H1 (cell line): ENCODE data around the gene ARID5B. TPM values are rescaled to one million over a fixed set of nuclear protein-coding genes. Genes with fewer than 3 reads are reported as not detected.

Experiments
- CTCF ChIA-PET: fragments of 300-600 bp; sonication (Branson Sonifier 250); formaldehyde crosslinking; loops from one replicate; lab custom pipeline; 2021; ENCODE audit not compliant: partially characterized antibody; lab: Charles Lee
- POLR2A ChIA-PET: fragments of 300-600 bp; sonication (Branson Sonifier 250); formaldehyde crosslinking; loops from one replicate; lab custom pipeline; 2021; ENCODE audit warnings: inconsistent platforms; ENCODE audit not compliant: partially characterized antibody; lab: Charles Lee
- DNase-seq, 2 experiments: peaks; one replicate each; pipeline versions ENCODE4 v3.0.0 to v3.0.0-alpha.2; 2010 to 2022; ENCODE audit warnings: low spot score in 2 of 2, low read depth in 1 of 2, mixed read lengths in 1 of 2
- FAIRE-seq: peaks from 2 replicates; lab custom pipeline; 2011; peaks lifted over from hg19 to GRCh38; lab: Jason Lieb, UNC
- H2AFZ ChIP-seq: 2 replicates; pipeline ENCODE4 v1.8.1; 2012; ENCODE audit warnings: low read length, inconsistent platforms
- H2AK5ac ChIP-seq: 2 replicates; pipeline ENCODE4 v1.6.1; 2013; ENCODE audit warnings: low read depth, low read length
- H2BK120ac ChIP-seq: replicated peaks from 2 replicates; pipeline ENCODE3; 2013; ENCODE audit warnings: low read depth, low read length, inconsistent platforms
- H2BK12ac ChIP-seq: 2 replicates; pipeline ENCODE4 v1.6.1; 2013; ENCODE audit warnings: low read depth, low read length
- H2BK15ac ChIP-seq: 2 replicates; pipeline ENCODE4 v1.6.1; 2013; ENCODE audit warnings: low read length
- H2BK20ac ChIP-seq: 2 replicates; pipeline ENCODE4 v1.6.1; 2013; ENCODE audit warnings: low read length
- H2BK5ac ChIP-seq: 2 replicates; pipeline ENCODE4 v1.6.1; 2013; ENCODE audit warnings: low read depth, low read length
- H3K14ac ChIP-seq: 2 replicates; pipeline ENCODE4 v1.6.1; 2013; ENCODE audit warnings: inconsistent platforms; ENCODE audit not compliant: insufficient read length
- H3K18ac ChIP-seq: 2 replicates; pipeline ENCODE4 v1.6.1; 2013; ENCODE audit warnings: low read length; ENCODE audit errors: extremely low read depth
- H3K23ac ChIP-seq: 2 replicates; pipeline ENCODE4 v1.6.1; 2013; ENCODE audit warnings: inconsistent platforms; ENCODE audit not compliant: insufficient read length
- H3K23me2 ChIP-seq: 2 replicates; pipeline ENCODE4 v1.6.1; 2013; ENCODE audit warnings: low read depth, low read length
- H3K27ac ChIP-seq: 2 replicates; pipeline ENCODE4 v1.6.1; 2011; ENCODE audit warnings: low read depth, low read length, inconsistent platforms
- H3K27me3 ChIP-seq, 4 experiments: replicated peaks in 1 of 4; 1 replicate in 1 of 4; 2 replicates in 3 of 4; pipeline versions ENCODE4 v1.6.1 to v1.8.1; 2011 to 2013; ENCODE audit warnings: low read length in 3 of 4, mild to moderate bottlenecking in 3 of 4, inconsistent platforms in 2 of 4, mixed read lengths in 2 of 4, moderate library complexity in 1 of 4; ENCODE audit not compliant: control insufficient read depth in 3 of 4, insufficient read depth in 3 of 4; ENCODE audit errors: extremely low read depth in 1 of 4
- H3K36me3 ChIP-seq, 4 experiments: 2 replicates each; pipeline versions ENCODE4 v1.6.1 to v1.8.1; 2011 to 2013; ENCODE audit warnings: mild to moderate bottlenecking in 4 of 4, low read length in 3 of 4, moderate library complexity in 2 of 4, control low read depth in 1 of 4, inconsistent platforms in 1 of 4; ENCODE audit not compliant: insufficient read depth in 4 of 4, control insufficient read depth in 2 of 4
- H3K4ac ChIP-seq: replicated peaks from 2 replicates; pipeline ENCODE3; 2013; ENCODE audit warnings: low read length, low read depth, mixed read lengths, inconsistent platforms; ENCODE audit not compliant: insufficient read length
- H3K4me1 ChIP-seq, 4 experiments: replicated peaks in 1 of 4; 1 replicate in 1 of 4; 2 replicates in 3 of 4; pipeline versions ENCODE4 v1.6.1 to v1.8.1; 2011 to 2013; ENCODE audit warnings: low read length in 3 of 4, inconsistent platforms in 2 of 4, mixed read lengths in 1 of 4; ENCODE audit not compliant: insufficient read depth in 4 of 4, control insufficient read depth in 3 of 4
- H3K4me2 ChIP-seq, 2 experiments: 2 replicates each; pipeline versions ENCODE4 v1.6.1 to v1.8.1; 2011 to 2013; ENCODE audit warnings: low read depth in 2 of 2, low read length in 2 of 2, control low read depth in 1 of 2, inconsistent platforms in 1 of 2, mild to moderate bottlenecking in 1 of 2; ENCODE audit not compliant: insufficient read depth in 1 of 2
- H3K4me3 ChIP-seq, 4 experiments: fragments of 200-600, 300-600 bp in 1 of 4; sonication (generic), shearing (Covaris generic), sonication (Bioruptor Twin) in 1 of 4; 2 replicates each; pipeline versions ENCODE4 v1.5.1 to v1.8.1; 2011 to 2016; ENCODE audit warnings: low read length in 4 of 4, low read depth in 3 of 4, control low read depth in 2 of 4, inconsistent platforms in 2 of 4, mild to moderate bottlenecking in 2 of 4, mixed read lengths in 1 of 4, moderate library complexity in 1 of 4; ENCODE audit not compliant: insufficient read depth in 2 of 4; ENCODE audit errors: extremely low read depth in 1 of 4
- H3K56ac ChIP-seq: replicated peaks from 2 replicates; pipeline ENCODE3; 2013; ENCODE audit warnings: low read depth, mild to moderate bottlenecking, mixed read lengths, low read length, inconsistent platforms; ENCODE audit not compliant: insufficient read length
- H3K79me1 ChIP-seq: 2 replicates; pipeline ENCODE4 v1.6.1; 2013; ENCODE audit warnings: low read depth, low read length, control low read depth
- H3K79me2 ChIP-seq, 2 experiments: 2 replicates each; pipeline versions ENCODE4 v1.6.1 to v1.8.1; 2012 to 2013; ENCODE audit warnings: low read length in 2 of 2, mild to moderate bottlenecking in 2 of 2, inconsistent platforms in 1 of 2; ENCODE audit not compliant: insufficient read depth in 2 of 2, control insufficient read depth in 1 of 2
- H3K9ac ChIP-seq, 4 experiments: replicated peaks in 1 of 4; 1 replicate in 1 of 4; 2 replicates in 3 of 4; pipeline versions ENCODE4 v1.6.1 to v1.8.1; 2011 to 2013; ENCODE audit warnings: low read depth in 3 of 4, low read length in 3 of 4, control low read depth in 2 of 4, mild to moderate bottlenecking in 2 of 4, moderate library complexity in 2 of 4, inconsistent platforms in 1 of 4; ENCODE audit errors: extremely low read depth in 1 of 4
- H3K9me3 ChIP-seq, 2 experiments: 2 replicates each; pipeline versions ENCODE4 v1.6.1 to v1.8.1; 2012 to 2013; ENCODE audit warnings: mild to moderate bottlenecking in 2 of 2, moderate library complexity in 2 of 2, control low read depth in 1 of 2, inconsistent platforms in 1 of 2, low read depth in 1 of 2, low read length in 1 of 2, mixed read lengths in 1 of 2; ENCODE audit not compliant: insufficient read depth in 2 of 2
- H4K20me1 ChIP-seq, 2 experiments: replicated peaks in 1 of 2; 2 replicates each; pipeline versions ENCODE3 to v1.8.1; 2011 to 2013; ENCODE audit warnings: inconsistent platforms in 2 of 2, low read length in 2 of 2, mild to moderate bottlenecking in 1 of 2; ENCODE audit not compliant: insufficient read depth in 2 of 2, control insufficient read depth in 1 of 2
- H4K5ac ChIP-seq: 2 replicates; pipeline ENCODE4 v1.6.1; 2013; ENCODE audit warnings: low read length, low read depth, mixed read lengths, inconsistent platforms; ENCODE audit not compliant: insufficient read length
- H4K8ac ChIP-seq: 2 replicates; pipeline ENCODE4 v1.8.0; 2013; ENCODE audit warnings: mild to moderate bottlenecking, moderate library complexity, low read length, inconsistent platforms; ENCODE audit not compliant: insufficient read depth; ENCODE audit errors: extremely low read depth
- H4K91ac ChIP-seq: replicated peaks from 2 replicates; pipeline ENCODE3; 2013; ENCODE audit warnings: low read length, mixed read lengths, inconsistent platforms; ENCODE audit not compliant: insufficient read length
- E2F6 ChIP-seq: IDR thresholded peaks from 2 replicates; pipeline ENCODE4 v1.6.1; 2012; ENCODE audit warnings: inconsistent platforms
- EGR1 ChIP-seq: IDR thresholded peaks from 2 replicates; pipeline ENCODE4 v1.6.1; 2011; ENCODE audit warnings: low read depth, low read length, borderline replicate concordance
- GTF2F1 ChIP-seq: IDR thresholded peaks from 2 replicates; pipeline ENCODE4 v1.6.1; 2012; ENCODE audit warnings: low read depth, low read length, improper control_type of control experiment, borderline replicate concordance
- MAX ChIP-seq: IDR thresholded peaks from 2 replicates; pipeline ENCODE4 v1.6.1; 2012; ENCODE audit warnings: inconsistent platforms
- TCF12 ChIP-seq: IDR thresholded peaks from 2 replicates; pipeline ENCODE4 v1.6.1; 2011; ENCODE audit warnings: low read depth, mild to moderate bottlenecking, low read length
- WGBS, 2 experiments: shearing (Covaris generic) in 1 of 2; methylation state at CpG; one replicate each; pipeline versions ENCODE4 v1.1.6 to v1.1.7; 2013 to 2015; ENCODE audit warnings: low lambda C conversion rate in 2 of 2, mixed read lengths in 2 of 2, inconsistent platforms in 1 of 2, low coverage in 1 of 2, missing lambda C conversion rate in 1 of 2; ENCODE audit not compliant: insufficient replicate concordance in 2 of 2, insufficient coverage in 1 of 2, insufficient read length in 1 of 2; ENCODE audit errors: extremely low coverage in 1 of 2, missing lambda C conversion rate in 1 of 2; 5-methylcytosine and 5-hydroxymethylcytosine counted together
- polyA plus RNA-seq, 7 experiments: library from polyadenylated mRNA; depleted of rRNA in 3 of 7; stranded (reverse) in 5 of 7; unstranded in 2 of 7; fragments of >200 nt in 5 of 7; fragments of 200-250 nt in 2 of 7; gene quantifications; 1 replicate in 5 of 7; 2 replicates in 1 of 7; 4 replicates in 1 of 7; pipeline versions ENCODE4 v1.2.1 to v1.2.3, GENCODE V29; 2011 to 2013; ENCODE audit warnings: missing spikeins in 2 of 7, mixed read lengths in 2 of 7
- total RNA-seq: library from RNA; stranded (reverse); fragmentation: NEBNext Ultra II Directional; extraction: Animal tissue kit (Norgen Biotek cat#: 25700); gene quantifications from 2 replicates; pipeline ENCODE4 v1.2.1, GENCODE V29; 2021

Gene ARID5B
- total and polyA plus RNA-seq, 2 of the 8 experiments (the other 6 are each of a cell fraction or from before 2014, with no cell fraction given) = 0.21 to 1.1 TPM

GRCh38 chr10:62036186-62037081 is 134.9 kb downstream of the ARID5B start:
- ChIA-PET POLR2A (interaction anchor here (1.2 kb wide), 1 partner anchor 12 kb away, joined by 4 read pairs; no protein-coding TSS in a partner anchor), CTCF (interaction anchor here (0.6 to 4.6 kb wide), 12 partner anchors 11 to 228 kb away, joined by 3 to 22 read pairs (median 4); no protein-coding TSS in a partner anchor)
- 82% methylated on average over 11 of the region's 11 CpGs; no CpG with 5 or more reads in 1 of the 2 experiments for WGBS, 2 experiments
- TF ChIP-seq E2F6 (peak; percentile 61; the same call in 1 of the 2 replicates), MAX (peak; percentile 28; the same call in 1 of the 2 replicates), EGR1 (no peak), TCF12 (peak; percentile 54; the same call in 1 of the 2 replicates), GTF2F1 (no peak)
- H3K23ac ChIP-seq = no peak overlapping the region
- FAIRE-seq = no peak
- no peak overlapping the region for H3K14ac ChIP-seq
- H2BK20ac ChIP-seq = no peak overlapping the region
- H3K23me2 ChIP-seq = no peaks in the 10 kb centered on the region
- no peak overlapping the region for H4K91ac ChIP-seq
- no peak overlapping the region for H2BK12ac ChIP-seq
- H2BK5ac ChIP-seq = no peak overlapping the region
- no peak overlapping the region for H2BK15ac ChIP-seq
- no peak overlapping the region for H4K8ac ChIP-seq
- peaks cover 0 to 9% (median 7%) of the 10 kb centered on the region in 4 experiments; a peak in 4 of 7 replicates for H3K4me1 ChIP-seq
- no peak overlapping the region for H2BK120ac ChIP-seq
- no peaks in the 10 kb centered on the region for H3K79me2 ChIP-seq
- peak overlapping the region in 1 of 4 experiments; percentile 28; a peak in 2 of 7 replicates for H3K9ac ChIP-seq
- H4K20me1 ChIP-seq = no peaks in the 10 kb centered on the region
- H3K36me3 ChIP-seq = no peaks in the 10 kb centered on the region
- no peaks in the 10 kb centered on the region for H3K79me1 ChIP-seq
- H4K5ac ChIP-seq = no peak overlapping the region
- no peak overlapping the region for H3K4me3 ChIP-seq
- no peak overlapping the region for H3K4ac ChIP-seq
- H3K18ac ChIP-seq = no peak overlapping the region
- H3K56ac ChIP-seq = no peak overlapping the region
- H3K9me3 ChIP-seq = no peaks in the 10 kb centered on the region
- H2AK5ac ChIP-seq = no peak overlapping the region; the same call in 1 of the 2 replicates
- 0 out of 4 replicates have a peak overlapping the region, but pooled peaks of 1 of the 2 experiments have one; percentile 6 for H3K4me2 ChIP-seq
- H3K27me3 ChIP-seq = no peaks in the 10 kb centered on the region; a peak in 1 of 7 replicates
- DNase-seq = no peak
- H2AFZ ChIP-seq = no peak overlapping the region
- H3K27ac ChIP-seq = no peak overlapping the region
